GM21390 (cell line): ENCODE measurements around the gene NUDT19.
"Not testable (repeated sequence)": the region's sequence is repeated elsewhere in the genome, so short reads cannot be mapped to it uniquely, and the experiment has no call there.

Source experiments
- ATAC-seq: cut with Tn5 transposase; IDR thresholded peaks from one replicate; pipeline ENCODE4 v1.9.1; 2021; ENCODE audit not compliant: unreplicated experiment

Gene NUDT19

GRCh38 chr19:32704006-32704405 lies 12.4 kb downstream of the NUDT19 start:
- not testable (repeated sequence) for ATAC-seq

- ATAC-seq = no peak
Measured at GRCh38 chr19:32708457-32708856, 16.8 kb downstream of the NUDT19 start.

- no peak for ATAC-seq
Measured at GRCh38 chr19:32709032-32709431, 17.4 kb downstream of the NUDT19 start.

GRCh38 chr19:32711747-32712146 lies 20.1 kb downstream of the NUDT19 start:
- ATAC-seq = no peak

- ATAC-seq = not testable (repeated sequence)
Measured at GRCh38 chr19:32716203-32716602, 24.6 kb downstream of the NUDT19 start.

- ATAC-seq = no peak
Measured at GRCh38 chr19:32717496-32717895, 25.9 kb downstream of the NUDT19 start.

- ATAC-seq = no peak
Measured at GRCh38 chr19:32718286-32718685, 26.7 kb downstream of the NUDT19 start.

GRCh38 chr19:32719611-32720059 lies 28.0 kb downstream of the NUDT19 start, which contains the start of gene TDRD12:
TDRD12 (plus strand) TSS chr19:32719767; CDS start chr19:32720073, 306 bp downstream.
- no peak for ATAC-seq

- ATAC-seq = no peak
Measured at GRCh38 chr19:32720216-32720935, 28.8 kb downstream of the NUDT19 start.

- ATAC-seq = no peak
Measured at GRCh38 chr19:32720936-32721250, 29.3 kb downstream of the NUDT19 start.

- ATAC-seq = no peak
Measured at GRCh38 chr19:32735936-32736335, 44.3 kb downstream of the NUDT19 start.

- no peak for ATAC-seq
Measured at GRCh38 chr19:32743021-32743420, 51.4 kb downstream of the NUDT19 start.

- no peak for ATAC-seq
Measured at GRCh38 chr19:32743447-32743846, 51.8 kb downstream of the NUDT19 start.

- ATAC-seq = no peak
Measured at GRCh38 chr19:32744555-32745325, 53.1 kb downstream of the NUDT19 start.

- ATAC-seq = not testable (repeated sequence)
Measured at GRCh38 chr19:32745594-32746251, 54.1 kb downstream of the NUDT19 start.

GRCh38 chr19:32746631-32747196 lies 55.1 kb downstream of the NUDT19 start:
- not testable (repeated sequence) for ATAC-seq

- ATAC-seq = no peak
Measured at GRCh38 chr19:32748497-32748896, 56.9 kb downstream of the NUDT19 start.

- ATAC-seq = no peak
Measured at GRCh38 chr19:32748948-32749347, 57.3 kb downstream of the NUDT19 start.

- no peak for ATAC-seq
Measured at GRCh38 chr19:32749361-32749760, 57.7 kb downstream of the NUDT19 start.

GRCh38 chr19:32750441-32751055 lies 58.9 kb downstream of the NUDT19 start:
- ATAC-seq = no peak

- no peak for ATAC-seq
Measured at GRCh38 chr19:32751066-32751465, 59.4 kb downstream of the NUDT19 start.
